Measurements from ENCODE around the gene HECTD4. TPM values are rescaled to one million over a fixed set of nuclear protein-coding genes. Genes with fewer than 3 reads are reported as not detected.

The HECTD4 gene
- total and polyA plus RNA-seq, 12 donors: 3.0 to 33.7 (median 23.9) TPM

DNA sequence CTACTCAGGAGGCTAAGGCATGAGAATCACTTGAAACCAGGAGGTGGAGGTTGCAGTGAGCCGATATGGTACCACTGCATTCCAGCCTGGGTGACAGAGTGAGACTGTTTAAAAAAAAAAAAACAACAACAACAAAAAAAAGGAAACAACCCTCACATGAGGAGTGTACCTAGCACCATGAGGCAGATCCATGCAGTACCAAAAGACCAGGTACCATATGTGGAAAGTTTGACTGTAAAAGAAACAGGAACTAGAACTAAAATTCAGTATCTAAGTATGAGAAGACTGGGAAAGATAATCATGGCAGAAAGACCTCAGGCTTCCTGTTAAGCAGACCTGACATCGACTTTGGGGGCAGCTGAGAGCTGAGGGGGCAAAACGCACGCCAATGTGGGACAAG, 201.8 kb downstream of the HECTD4 start:
- no peaks in the 10 kb centered on the region for H3K27me3 ChIP-seq
- WGBS, 2 donors: 79 to 89% methylated on average over 4 of the region's 4 CpGs
- ATAC-seq: no peak
- no peak overlapping the region for H3K27ac ChIP-seq
- no peaks in the 10 kb centered on the region for H3K9me3 ChIP-seq
- no peak overlapping the region for H3K4me3 ChIP-seq
- H3K4me1 ChIP-seq: no peaks in the 10 kb centered on the region
- TF ChIP-seq, protein P1, sequence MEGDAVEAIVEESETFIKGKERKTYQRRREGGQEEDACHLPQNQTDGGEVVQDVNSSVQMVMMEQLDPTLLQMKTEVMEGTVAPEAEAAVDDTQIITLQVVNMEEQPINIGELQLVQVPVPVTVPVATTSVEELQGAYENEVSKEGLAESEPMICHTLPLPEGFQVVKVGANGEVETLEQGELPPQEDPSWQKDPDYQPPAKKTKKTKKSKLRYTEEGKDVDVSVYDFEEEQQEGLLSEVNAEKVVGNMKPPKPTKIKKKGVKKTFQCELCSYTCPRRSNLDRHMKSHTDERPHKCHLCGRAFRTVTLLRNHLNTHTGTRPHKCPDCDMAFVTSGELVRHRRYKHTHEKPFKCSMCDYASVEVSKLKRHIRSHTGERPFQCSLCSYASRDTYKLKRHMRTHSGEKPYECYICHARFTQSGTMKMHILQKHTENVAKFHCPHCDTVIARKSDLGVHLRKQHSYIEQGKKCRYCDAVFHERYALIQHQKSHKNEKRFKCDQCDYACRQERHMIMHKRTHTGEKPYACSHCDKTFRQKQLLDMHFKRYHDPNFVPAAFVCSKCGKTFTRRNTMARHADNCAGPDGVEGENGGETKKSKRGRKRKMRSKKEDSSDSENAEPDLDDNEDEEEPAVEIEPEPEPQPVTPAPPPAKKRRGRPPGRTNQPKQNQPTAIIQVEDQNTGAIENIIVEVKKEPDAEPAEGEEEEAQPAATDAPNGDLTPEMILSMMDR (IDR thresholded peaks at IDR 0.05): no peak
- peaks cover 0 to 100% (median 52%) of the 10 kb centered on the region in 9 donors for H3K36me3 ChIP-seq
- intact Hi-C loops (cut with DNase I): no loop called here
- no peak for DNase-seq

DNA sequence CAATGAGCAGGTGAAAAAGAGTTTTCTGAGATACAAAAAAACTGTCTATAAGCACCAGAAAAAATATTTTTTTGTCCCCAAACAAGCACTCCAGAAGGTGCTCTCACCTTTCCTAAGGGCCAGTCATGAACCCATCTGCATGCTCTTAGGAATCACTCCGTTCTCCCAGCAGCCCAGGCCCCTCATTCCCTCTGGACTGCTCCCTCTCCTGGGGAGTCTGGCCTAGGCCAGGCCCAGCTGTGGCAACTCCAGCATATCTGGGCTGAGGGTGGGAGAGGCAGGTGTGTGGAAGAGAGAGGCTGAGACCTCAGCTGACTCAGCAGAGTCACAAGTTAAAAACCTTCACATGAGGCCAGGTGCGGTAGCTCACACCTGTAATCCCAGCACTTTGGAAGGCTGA, 202.3 kb downstream of the HECTD4 start:
- TF ChIP-seq, protein P1 (IDR thresholded peaks at IDR 0.05): no peak
- Histone ChIP-seq H3K4me1 (no peaks in the 10 kb centered on the region), H3K36me3 (peaks cover 0 to 100% (median 53%) of the 10 kb centered on the region in 9 donors), H3K9me3 (no peaks in the 10 kb centered on the region), H3K27ac (no peak overlapping the region), H3K4me3 (no peak overlapping the region), H3K27me3 (no peaks in the 10 kb centered on the region)
- DNase-seq (no peak), ATAC-seq (no peak)
- WGBS, 2 donors: 79 to 94% methylated on average over 2 of the region's 2 CpGs
- intact Hi-C loops (cut with DNase I): no loop called here

DNA sequence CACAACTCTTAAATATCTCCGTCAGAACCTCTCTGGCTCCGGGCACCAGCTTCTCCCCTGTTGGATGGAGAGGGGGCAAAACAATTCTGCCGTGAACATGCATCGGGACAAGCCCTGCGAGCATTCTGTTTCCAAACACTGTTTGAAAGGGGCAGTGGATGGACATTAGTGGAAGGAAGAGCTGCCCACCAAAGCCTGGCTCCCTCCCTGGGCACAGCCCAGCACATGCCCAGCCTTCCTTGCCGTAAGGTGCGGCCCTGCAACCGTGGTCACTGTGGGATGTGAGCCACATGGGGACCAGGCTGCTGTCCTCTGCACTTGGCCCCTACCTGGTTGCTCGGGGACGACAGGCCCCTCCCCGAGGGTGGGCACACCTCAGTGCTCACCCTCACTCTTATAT, 202.9 kb downstream of the HECTD4 start:
- TF ChIP-seq, protein P1 (IDR thresholded peaks at IDR 0.05): no peak
- intact Hi-C loops (cut with DNase I): no loop called here
- H3K36me3 ChIP-seq: peaks cover 0 to 100% (median 53%) of the 10 kb centered on the region in 9 donors
- no peak overlapping the region for H3K27ac ChIP-seq
- ATAC-seq (no peak), DNase-seq (no peak)
- WGBS, 2 donors: 95 to 96% methylated on average over 11 of the region's 11 CpGs
- no peaks in the 10 kb centered on the region for H3K4me1 ChIP-seq
- no peaks in the 10 kb centered on the region for H3K9me3 ChIP-seq
- H3K27me3 ChIP-seq: no peaks in the 10 kb centered on the region
- no peak overlapping the region for H3K4me3 ChIP-seq

DNA sequence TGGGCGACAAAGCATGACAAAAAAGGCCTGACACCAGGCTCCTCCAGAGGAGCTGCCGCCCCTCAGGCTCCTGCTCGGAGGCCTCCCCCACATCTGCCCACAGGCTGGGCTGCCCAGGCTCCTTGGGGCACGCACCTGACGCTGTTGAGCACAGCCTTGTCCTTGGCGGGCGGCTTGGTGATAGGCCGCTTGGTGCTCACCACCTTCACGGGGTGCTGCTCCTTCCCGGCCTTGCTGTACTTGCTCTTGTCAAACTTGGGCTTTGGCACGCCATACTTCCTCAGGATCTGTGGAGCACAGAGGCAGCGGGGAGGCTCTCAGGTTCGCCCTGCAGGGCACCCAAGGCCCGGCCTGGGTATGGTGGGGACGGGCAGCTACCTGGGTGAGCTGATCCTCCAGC, 203.4 kb downstream of the HECTD4 start:
- no peak overlapping the region for H3K27ac ChIP-seq
- no peak overlapping the region for H3K4me3 ChIP-seq
- TF ChIP-seq, protein P1 (IDR thresholded peaks at IDR 0.05): no peak
- ATAC-seq (no peak), DNase-seq (no peak)
- H3K27me3 ChIP-seq: no peaks in the 10 kb centered on the region
- H3K36me3 ChIP-seq: peaks cover 0 to 100% (median 51%) of the 10 kb centered on the region in 9 donors
- 97 to 98% methylated on average over 15 of the region's 15 CpGs for WGBS, 2 donors
- H3K4me1 ChIP-seq: no peaks in the 10 kb centered on the region
- H3K9me3 ChIP-seq: no peaks in the 10 kb centered on the region
- intact Hi-C loops (cut with DNase I): no loop called here

All from heart right ventricle (tissue), 16 donors.